Endodermal cell (in vitro differentiated cells): Measurements from ENCODE around the gene CD38. TPM values are rescaled to one million over a fixed set of nuclear protein-coding genes. Genes with fewer than 3 reads are reported as not detected.
"Not testable (repeated sequence)": the region's sequence is repeated elsewhere in the genome, so short reads cannot be mapped to it uniquely, and the experiment has no call there.

Experiments
- DNase-seq: peaks from one replicate; pipeline ENCODE4 v3.0.0-alpha.2; 2017
- H3K27ac ChIP-seq: 2 replicates; pipeline ENCODE4 v1.5.1; 2013; ENCODE audit warnings: mild to moderate bottlenecking, low read depth, low read length, moderate library complexity
- H3K27me3 ChIP-seq: 2 replicates; pipeline ENCODE4 v1.6.1; 2013; ENCODE audit warnings: mild to moderate bottlenecking, low read length, moderate library complexity; ENCODE audit not compliant: insufficient read depth, control insufficient read depth, poor library complexity, severe bottlenecking
- H3K36me3 ChIP-seq: 2 replicates; pipeline ENCODE4 v1.7.0; 2013; ENCODE audit warnings: mild to moderate bottlenecking, low read length, moderate library complexity; ENCODE audit not compliant: control insufficient read depth, insufficient read depth
- H3K4me1 ChIP-seq: one replicate; pipeline ENCODE4 v1.7.0; 2013; ENCODE audit warnings: low read length; ENCODE audit not compliant: control insufficient read depth, insufficient read depth
- H3K4me3 ChIP-seq: 2 replicates; pipeline ENCODE4 v1.5.1; 2013; ENCODE audit warnings: mild to moderate bottlenecking, low read length, moderate library complexity
- H3K9ac ChIP-seq: 2 replicates; pipeline ENCODE4 v1.6.1; 2013; ENCODE audit warnings: mild to moderate bottlenecking, low read length, moderate library complexity; ENCODE audit not compliant: poor library complexity, severe bottlenecking; ENCODE audit errors: extremely low read depth
- H3K9me3 ChIP-seq: 2 replicates; pipeline ENCODE4 v1.6.1; 2013; ENCODE audit warnings: mild to moderate bottlenecking, low read length, moderate library complexity; ENCODE audit not compliant: control insufficient read depth
- H3K27ac Mint-ChIP-seq: 2 replicates; pipeline ENCODE4 v1.8.0; 2020; ENCODE audit warnings: mixed read lengths
- H3K27me3 Mint-ChIP-seq: 2 replicates; pipeline ENCODE4 v1.8.0; 2021; ENCODE audit warnings: mild to moderate bottlenecking, mixed read lengths; ENCODE audit not compliant: insufficient read depth
- H3K36me3 Mint-ChIP-seq: 2 replicates; pipeline ENCODE4 v1.8.0; 2020; ENCODE audit warnings: low read depth, mixed read lengths
- H3K4me1 Mint-ChIP-seq: 2 replicates; pipeline ENCODE4 v1.8.0; 2020; ENCODE audit warnings: mixed read lengths
- H3K4me3 Mint-ChIP-seq: 2 replicates; pipeline ENCODE4 v1.8.0; 2020; ENCODE audit warnings: mild to moderate bottlenecking, moderate library complexity, mixed read lengths
- H3K9me3 Mint-ChIP-seq: 2 replicates; pipeline ENCODE4 v1.8.0; 2020; ENCODE audit warnings: mild to moderate bottlenecking, mixed read lengths
- WGBS, 2 experiments: methylation state at CpG; one replicate each; pipeline versions ENCODE4 v1.1.5 to v1.1.7; 2013; ENCODE audit warnings: missing lambda C conversion rate in 2 of 2, mixed read lengths in 1 of 2; ENCODE audit not compliant: insufficient coverage in 1 of 2, insufficient read length in 1 of 2; 5-methylcytosine and 5-hydroxymethylcytosine counted together
- total RNA-seq, 2 donors: library from RNA; stranded (reverse); fragmentation: NEBNext Ultra II Directional in 1 of 2; extraction: Animal tissue kit (Norgen Biotek cat#: 25700) in 1 of 2; gene quantifications; 2 replicates in 1 of 2; 3 replicates in 1 of 2; pipeline ENCODE4 v1.2.1, GENCODE V29; 2021
- TF ChIP-seq, protein P1 (sequence below): fragments of 200-600 bp; sonication (generic); conservative IDR thresholded peaks from 2 replicates; pipeline ENCODE4 v1.5.0; 2021; ENCODE audit warnings: antibody characterized with exemption, mild to moderate bottlenecking

CD38 gene
- total RNA-seq, 2 donors from 2014 or later = 0.11 TPM; not detected in 1

DNA sequence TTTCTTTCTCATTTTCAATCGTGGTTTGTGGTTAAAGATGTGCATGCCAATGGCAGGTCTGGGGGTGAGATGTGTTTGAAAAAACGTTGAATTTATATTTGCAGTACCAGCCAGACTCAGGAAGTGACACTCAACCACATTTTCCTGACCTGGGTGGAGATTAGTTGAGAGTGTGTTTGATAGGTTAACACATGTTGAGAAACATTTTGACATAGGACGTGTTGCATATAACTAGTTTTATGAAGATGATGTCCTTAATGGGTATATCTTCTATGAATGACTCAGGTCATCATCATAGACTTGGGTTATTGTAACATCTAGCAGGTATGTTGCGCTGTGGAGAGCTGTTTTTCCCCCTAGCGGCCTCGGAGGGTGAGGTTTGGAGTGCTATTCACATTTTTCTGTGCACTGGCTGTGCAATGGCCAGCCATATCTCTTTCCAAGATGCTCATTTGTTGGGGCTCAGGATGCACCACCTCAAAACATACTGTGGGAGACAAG is 21.7 kb upstream of the CD38 start:
- no peak overlapping the region for H3K27ac Mint-ChIP-seq
- no peak for DNase-seq
- TF ChIP-seq, protein P1, sequence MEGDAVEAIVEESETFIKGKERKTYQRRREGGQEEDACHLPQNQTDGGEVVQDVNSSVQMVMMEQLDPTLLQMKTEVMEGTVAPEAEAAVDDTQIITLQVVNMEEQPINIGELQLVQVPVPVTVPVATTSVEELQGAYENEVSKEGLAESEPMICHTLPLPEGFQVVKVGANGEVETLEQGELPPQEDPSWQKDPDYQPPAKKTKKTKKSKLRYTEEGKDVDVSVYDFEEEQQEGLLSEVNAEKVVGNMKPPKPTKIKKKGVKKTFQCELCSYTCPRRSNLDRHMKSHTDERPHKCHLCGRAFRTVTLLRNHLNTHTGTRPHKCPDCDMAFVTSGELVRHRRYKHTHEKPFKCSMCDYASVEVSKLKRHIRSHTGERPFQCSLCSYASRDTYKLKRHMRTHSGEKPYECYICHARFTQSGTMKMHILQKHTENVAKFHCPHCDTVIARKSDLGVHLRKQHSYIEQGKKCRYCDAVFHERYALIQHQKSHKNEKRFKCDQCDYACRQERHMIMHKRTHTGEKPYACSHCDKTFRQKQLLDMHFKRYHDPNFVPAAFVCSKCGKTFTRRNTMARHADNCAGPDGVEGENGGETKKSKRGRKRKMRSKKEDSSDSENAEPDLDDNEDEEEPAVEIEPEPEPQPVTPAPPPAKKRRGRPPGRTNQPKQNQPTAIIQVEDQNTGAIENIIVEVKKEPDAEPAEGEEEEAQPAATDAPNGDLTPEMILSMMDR = peak; percentile 37
- H3K36me3 Mint-ChIP-seq = no peaks in the 10 kb centered on the region
- no peak overlapping the region for H3K4me3 Mint-ChIP-seq
- Histone ChIP-seq H3K27me3 (no peaks in the 10 kb centered on the region), H3K4me1 (no peaks in the 10 kb centered on the region), H3K27ac (no peak overlapping the region), H3K9me3 (no peaks in the 10 kb centered on the region), H3K4me3 (no peak overlapping the region), H3K9ac (no peak overlapping the region), H3K36me3 (no peaks in the 10 kb centered on the region)
- no peaks in the 10 kb centered on the region for H3K27me3 Mint-ChIP-seq
- H3K9me3 Mint-ChIP-seq = no peaks in the 10 kb centered on the region
- WGBS, 2 experiments = 72 to 95% methylated on average over 3 to 6 of the region's 6 CpGs
- no peaks in the 10 kb centered on the region for H3K4me1 Mint-ChIP-seq

- Histone ChIP-seq H3K9me3 (no peaks in the 10 kb centered on the region), H3K4me1 (no peaks in the 10 kb centered on the region), H3K27me3 (no peaks in the 10 kb centered on the region), H3K4me3 (no peak overlapping the region), H3K9ac (no peak overlapping the region), H3K36me3 (no peaks in the 10 kb centered on the region), H3K27ac (no peak overlapping the region)
- Mint-ChIP-seq H3K4me1 (no peaks in the 10 kb centered on the region), H3K4me3 (no peak overlapping the region), H3K36me3 (no peaks in the 10 kb centered on the region), H3K27me3 (no peaks in the 10 kb centered on the region), H3K27ac (no peak overlapping the region), H3K9me3 (no peaks in the 10 kb centered on the region)
- WGBS, 2 experiments = 82 to 87% methylated on average over 3 to 4 of the region's 4 CpGs
- no peak for DNase-seq
- TF ChIP-seq, protein P1 = no peak
These were observed 21.1 kb upstream of the CD38 start for GRCh38 chr4:15757054-15757453.

DNA sequence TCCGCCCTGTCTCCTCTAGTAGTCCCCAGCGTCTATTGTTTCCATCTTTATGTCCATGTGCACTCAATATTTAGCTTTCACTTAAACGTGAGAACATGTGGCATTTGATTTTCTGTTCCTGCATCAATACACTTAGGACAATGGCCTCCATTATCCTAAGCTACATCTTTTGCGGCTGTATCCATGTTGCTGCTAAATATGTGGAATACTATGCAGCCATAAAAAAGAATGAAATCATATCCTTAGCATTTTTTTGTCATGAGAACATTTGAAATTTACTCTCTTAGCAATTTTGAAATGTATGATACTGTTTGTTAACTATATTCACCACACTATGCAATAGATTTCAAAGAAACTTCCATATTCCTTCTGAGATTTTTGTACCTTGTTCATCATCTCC is 19.8 kb upstream of the CD38 start:
- Histone ChIP-seq H3K27ac (no peak overlapping the region), H3K36me3 (no peaks in the 10 kb centered on the region), H3K9ac (no peak overlapping the region), H3K27me3 (no peaks in the 10 kb centered on the region), H3K9me3 (no peaks in the 10 kb centered on the region), H3K4me3 (no peak overlapping the region), H3K4me1 (no peaks in the 10 kb centered on the region)
- TF ChIP-seq, protein P1 = no peak
- no peaks in the 10 kb centered on the region for H3K9me3 Mint-ChIP-seq
- DNase-seq = no peak
- H3K4me1 Mint-ChIP-seq = no peaks in the 10 kb centered on the region
- H3K27ac Mint-ChIP-seq = no peak overlapping the region
- 90 to 96% methylated on average over 3 to 4 of the region's 4 CpGs for WGBS, 2 experiments
- H3K27me3 Mint-ChIP-seq = no peaks in the 10 kb centered on the region
- H3K4me3 Mint-ChIP-seq = no peak overlapping the region
- H3K36me3 Mint-ChIP-seq = no peaks in the 10 kb centered on the region

GRCh38 chr4:15762460-15762859 is 15.7 kb upstream of the CD38 start:
- not testable (repeated sequence) for H3K36me3 ChIP-seq, H3K27ac Mint-ChIP-seq, H3K4me3 ChIP-seq, H3K9ac ChIP-seq, H3K27me3 ChIP-seq, H3K9me3 Mint-ChIP-seq, H3K9me3 ChIP-seq, H3K27me3 Mint-ChIP-seq, H3K4me1 Mint-ChIP-seq, H3K36me3 Mint-ChIP-seq, H3K4me1 ChIP-seq, H3K4me3 Mint-ChIP-seq, DNase-seq, H3K27ac ChIP-seq
